ENCODE results near the gene SIX1. TPM values are rescaled to one million over a fixed set of nuclear protein-coding genes. Genes with fewer than 3 reads are reported as not detected.

SIX1 gene
- total and polyA plus RNA-seq, 2 of the 13 experiments (the other 11 are each of a cell fraction or from before 2014, with no cell fraction given) = 1.7 to 6.5 TPM

DNA sequence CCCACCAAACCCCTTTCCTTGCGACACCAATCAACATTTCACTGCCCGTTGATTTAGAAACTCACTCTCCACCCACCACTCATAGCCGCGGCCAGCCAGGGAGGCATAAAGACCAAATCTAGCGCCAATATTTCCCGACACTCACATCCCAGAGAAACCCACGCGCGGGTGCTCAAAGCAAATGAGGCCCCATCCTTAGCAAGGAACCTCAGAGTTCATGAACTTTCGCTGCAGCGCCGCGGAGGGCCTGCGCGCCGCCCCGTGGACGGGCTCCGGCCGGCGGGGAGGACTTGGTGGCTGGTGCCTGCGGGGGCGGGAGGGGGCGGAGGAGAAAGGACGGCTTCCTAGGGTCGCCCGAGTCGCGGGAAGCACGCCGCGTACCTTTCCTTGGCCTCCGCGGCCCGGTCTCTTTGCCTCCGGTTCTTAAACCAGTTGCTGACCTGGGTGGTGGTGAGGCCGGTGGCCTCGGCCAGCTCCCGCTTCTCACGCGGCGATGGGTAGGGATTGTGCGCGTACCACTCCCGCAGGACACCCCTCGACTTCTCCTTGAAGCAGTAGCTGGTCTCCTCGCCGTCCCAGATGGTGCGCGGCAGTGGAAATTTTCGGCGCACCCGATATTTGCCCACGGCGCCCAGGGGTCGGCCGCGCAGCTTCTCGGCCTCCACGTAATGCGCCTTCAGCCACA is 886 bp downstream of the SIX1 start (continued):
- TF ChIP-seq, protein P1, sequence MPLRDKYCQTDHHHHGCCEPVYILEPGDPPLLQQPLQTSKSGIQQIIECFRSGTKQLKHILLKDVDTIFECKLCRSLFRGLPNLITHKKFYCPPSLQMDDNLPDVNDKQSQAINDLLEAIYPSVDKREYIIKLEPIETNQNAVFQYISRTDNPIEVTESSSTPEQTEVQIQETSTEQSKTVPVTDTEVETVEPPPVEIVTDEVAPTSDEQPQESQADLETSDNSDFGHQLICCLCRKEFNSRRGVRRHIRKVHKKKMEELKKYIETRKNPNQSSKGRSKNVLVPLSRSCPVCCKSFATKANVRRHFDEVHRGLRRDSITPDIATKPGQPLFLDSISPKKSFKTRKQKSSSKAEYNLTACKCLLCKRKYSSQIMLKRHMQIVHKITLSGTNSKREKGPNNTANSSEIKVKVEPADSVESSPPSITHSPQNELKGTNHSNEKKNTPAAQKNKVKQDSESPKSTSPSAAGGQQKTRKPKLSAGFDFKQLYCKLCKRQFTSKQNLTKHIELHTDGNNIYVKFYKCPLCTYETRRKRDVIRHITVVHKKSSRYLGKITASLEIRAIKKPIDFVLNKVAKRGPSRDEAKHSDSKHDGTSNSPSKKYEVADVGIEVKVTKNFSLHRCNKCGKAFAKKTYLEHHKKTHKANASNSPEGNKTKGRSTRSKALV (CRISPR knock-in tag; IDR thresholded peaks at IDR 0.05) = no peak
- TF ChIP-seq NFIB (CRISPR knock-in tag; IDR thresholded peaks at IDR 0.05; ENCODE audit: borderline replicate concordance) = no peak
- TF ChIP-seq, protein P2, sequence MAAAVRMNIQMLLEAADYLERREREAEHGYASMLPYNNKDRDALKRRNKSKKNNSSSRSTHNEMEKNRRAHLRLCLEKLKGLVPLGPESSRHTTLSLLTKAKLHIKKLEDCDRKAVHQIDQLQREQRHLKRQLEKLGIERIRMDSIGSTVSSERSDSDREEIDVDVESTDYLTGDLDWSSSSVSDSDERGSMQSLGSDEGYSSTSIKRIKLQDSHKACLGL (CRISPR knock-in tag; IDR thresholded peaks at IDR 0.05) = no peak
- TF ChIP-seq ZNF451 (CRISPR knock-in tag; IDR thresholded peaks at IDR 0.05) = no peak
- TF ChIP-seq ZNF264 (CRISPR knock-in tag; IDR thresholded peaks at IDR 0.05) = no peak
- no peak for TF ChIP-seq CEBPB (IDR thresholded peaks at IDR 0.05; ENCODE audit: borderline replicate concordance, low read depth, low read length)
- no peak for TF ChIP-seq TSC22D2 (CRISPR knock-in tag; IDR thresholded peaks at IDR 0.05; ENCODE audit: borderline replicate concordance)
- TF ChIP-seq SIN3B (IDR thresholded peaks at IDR 0.05; ENCODE audit: low read length) = no peak
- no peak for TF ChIP-seq ZNF589 (CRISPR knock-in tag; conservative IDR thresholded peaks at IDR 0.05)
- no peak; the same call in 1 of the 2 replicates for TF ChIP-seq ATF7-NPFF (CRISPR knock-in tag; IDR thresholded peaks at IDR 0.05; ENCODE audit: low read depth)
- TF ChIP-seq, protein P3, sequence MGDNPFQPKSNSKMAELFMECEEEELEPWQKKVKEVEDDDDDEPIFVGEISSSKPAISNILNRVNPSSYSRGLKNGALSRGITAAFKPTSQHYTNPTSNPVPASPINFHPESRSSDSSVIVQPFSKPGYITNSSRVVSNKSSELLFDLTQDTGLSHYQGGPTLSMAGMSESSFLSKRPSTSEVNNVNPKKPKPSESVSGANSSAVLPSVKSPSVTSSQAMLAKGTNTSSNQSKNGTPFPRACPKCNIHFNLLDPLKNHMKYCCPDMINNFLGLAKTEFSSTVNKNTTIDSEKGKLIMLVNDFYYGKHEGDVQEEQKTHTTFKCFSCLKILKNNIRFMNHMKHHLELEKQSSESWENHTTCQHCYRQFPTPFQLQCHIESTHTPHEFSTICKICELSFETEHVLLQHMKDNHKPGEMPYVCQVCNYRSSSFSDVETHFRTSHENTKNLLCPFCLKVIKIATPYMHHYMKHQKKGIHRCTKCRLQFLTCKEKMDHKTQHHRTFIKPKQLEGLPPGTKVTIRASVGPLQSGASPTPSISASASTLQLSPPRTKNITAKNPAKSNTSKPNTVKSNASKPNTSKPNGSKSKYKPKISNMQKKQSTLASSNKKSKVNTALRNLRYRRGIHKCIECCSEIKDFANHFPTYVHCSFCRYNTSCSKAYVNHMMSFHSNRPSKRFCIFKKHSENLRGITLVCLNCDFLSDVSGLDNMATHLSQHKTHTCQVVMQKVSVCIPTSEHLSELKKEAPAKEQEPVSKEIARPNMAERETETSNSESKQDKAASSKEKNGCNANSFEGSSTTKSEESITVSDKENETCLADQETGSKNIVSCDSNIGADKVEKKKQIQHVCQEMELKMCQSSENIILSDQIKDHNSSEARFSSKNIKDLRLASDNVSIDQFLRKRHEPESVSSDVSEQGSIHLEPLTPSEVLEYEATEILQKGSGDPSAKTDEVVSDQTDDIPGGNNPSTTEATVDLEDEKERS (CRISPR knock-in tag; IDR thresholded peaks at IDR 0.05) = no peak
- TF ChIP-seq, protein P4, sequence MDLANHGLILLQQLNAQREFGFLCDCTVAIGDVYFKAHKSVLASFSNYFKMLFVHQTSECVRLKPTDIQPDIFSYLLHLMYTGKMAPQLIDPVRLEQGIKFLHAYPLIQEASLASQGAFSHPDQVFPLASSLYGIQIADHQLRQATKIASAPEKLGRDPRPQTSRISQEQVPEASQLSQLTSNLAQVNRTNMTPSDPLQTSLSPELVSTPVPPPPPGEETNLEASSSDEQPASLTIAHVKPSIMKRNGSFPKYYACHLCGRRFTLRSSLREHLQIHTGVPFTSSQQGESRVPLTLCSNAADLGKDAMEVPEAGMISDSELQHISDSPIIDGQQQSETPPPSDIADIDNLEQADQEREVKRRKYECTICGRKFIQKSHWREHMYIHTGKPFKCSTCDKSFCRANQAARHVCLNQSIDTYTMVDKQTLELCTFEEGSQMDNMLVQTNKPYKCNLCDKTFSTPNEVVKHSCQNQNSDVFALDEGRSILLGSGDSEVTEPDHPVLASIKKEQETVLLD (CRISPR knock-in tag; IDR thresholded peaks at IDR 0.05; ENCODE audit: low read depth) = no peak
- no peak for TF ChIP-seq ZNF790 (CRISPR knock-in tag; IDR thresholded peaks at IDR 0.05; ENCODE audit: borderline replicate concordance)
- peak; percentile 31; the same call in 1 of the 2 replicates for TF ChIP-seq SAP130 (CRISPR knock-in tag; IDR thresholded peaks at IDR 0.05; ENCODE audit: low read depth)
- TF ChIP-seq ZNF644 (CRISPR knock-in tag; IDR thresholded peaks at IDR 0.05; ENCODE audit: low read depth) = no peak
- TF ChIP-seq SIX4 (CRISPR knock-in tag; IDR thresholded peaks at IDR 0.05) = no peak
- no peak for TF ChIP-seq NR1H2 (CRISPR knock-in tag; IDR thresholded peaks at IDR 0.05; ENCODE audit: borderline replicate concordance, low read depth)
- TF ChIP-seq ZFP82 (CRISPR knock-in tag; IDR thresholded peaks at IDR 0.05; ENCODE audit: borderline replicate concordance) = no peak
- TF ChIP-seq KLF11 (CRISPR knock-in tag; IDR thresholded peaks at IDR 0.05) = no peak
- no peak for TF ChIP-seq LCORL (IDR thresholded peaks at IDR 0.05)
- TF ChIP-seq LCORL (CRISPR knock-in tag; IDR thresholded peaks at IDR 0.05) = no peak
- TF ChIP-seq TGIF2 (CRISPR knock-in tag; IDR thresholded peaks at IDR 0.05) = no peak
- TF ChIP-seq MEIS2 (CRISPR knock-in tag; IDR thresholded peaks at IDR 0.05) = no peak
